Activated CD8-positive, alpha-beta memory T cell treated with anti-CD3 and anti-CD28 coated beads, Interleukin-2, amount 50 U/mL, for 24 hours (primary cell): ENCODE data around the gene DOK3.
"Not testable (repeated sequence)": the region's sequence is repeated elsewhere in the genome, so short reads cannot be mapped to it uniquely, and the experiment has no call there.

Experiments
- DNase-seq: peaks from one replicate; pipeline ENCODE4 v3.0.0-alpha.2; 2020; ENCODE audit errors: extremely low read depth

Gene DOK3

GRCh38 chr5:177535125-177535524 lies 25.5 kb upstream of the DOK3 start:
- DNase-seq = no peak

DNA sequence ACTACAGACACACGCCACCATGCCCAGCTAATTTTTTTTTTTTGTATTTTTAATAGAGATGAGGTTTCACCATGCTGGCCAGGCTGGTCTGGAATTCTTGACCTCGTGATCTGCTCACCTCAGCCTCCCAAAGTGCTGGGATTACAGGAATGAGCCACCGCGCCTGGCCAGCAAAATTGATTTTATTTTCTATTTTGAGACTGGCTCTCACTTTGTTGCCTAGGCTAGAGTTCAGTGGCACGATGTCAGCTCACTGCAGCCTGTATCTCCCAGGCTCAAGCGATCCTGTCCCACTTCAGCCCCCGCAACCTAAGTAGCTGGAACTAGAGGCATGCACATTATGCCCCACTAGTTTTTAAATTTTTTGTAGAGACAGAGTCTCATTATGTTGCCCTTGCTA lies 24.8 kb upstream of the DOK3 start:
- not testable (repeated sequence) for DNase-seq

- DNase-seq = no peak
Observed at GRCh38 chr5:177531209-177531940, 21.7 kb upstream of the DOK3 start.

DNA sequence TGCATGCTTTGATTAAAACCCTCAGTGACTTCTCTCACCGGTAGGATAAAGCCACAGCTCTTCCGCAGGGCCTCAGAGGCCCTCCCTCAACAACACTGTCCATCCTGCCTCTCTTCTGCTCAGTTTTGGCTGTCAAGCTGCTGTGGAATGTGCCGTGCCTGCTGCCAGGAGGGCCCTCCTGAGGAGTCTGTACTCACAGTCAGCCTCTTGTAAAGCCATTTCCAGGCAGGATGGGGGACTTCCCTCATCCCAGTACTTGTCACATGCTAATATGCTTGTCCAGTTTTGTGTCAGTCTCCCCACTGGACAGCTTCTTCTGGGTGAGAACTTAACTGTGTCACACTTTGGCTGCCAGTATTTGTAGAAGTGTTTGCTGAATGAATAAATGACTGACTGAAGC lies 21.0 kb upstream of the DOK3 start:
- DNase-seq = no peak

GRCh38 chr5:177529247-177530203 lies 19.9 kb upstream of the DOK3 start:
- no peak for DNase-seq

DNA sequence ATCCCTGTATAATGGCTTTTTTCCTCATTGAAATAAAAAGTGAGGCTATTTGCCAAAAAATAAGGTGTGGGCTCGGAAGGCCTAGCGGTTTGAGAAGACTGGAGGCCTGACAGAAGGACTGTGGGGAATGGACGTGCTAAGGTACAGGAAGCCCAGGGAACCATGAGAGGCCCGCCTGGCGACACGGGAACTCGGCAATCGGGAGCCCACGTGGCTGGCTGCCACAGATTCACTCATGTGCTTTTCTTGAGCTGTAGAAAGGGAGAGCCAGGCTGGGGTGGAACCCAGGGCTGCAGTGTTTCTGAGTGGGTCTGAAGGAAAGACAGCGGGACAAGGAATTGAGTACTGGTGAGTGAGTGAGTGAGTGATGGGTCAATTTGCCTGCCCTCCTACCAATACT lies 19.0 kb upstream of the DOK3 start:
- no peak for DNase-seq

DNA sequence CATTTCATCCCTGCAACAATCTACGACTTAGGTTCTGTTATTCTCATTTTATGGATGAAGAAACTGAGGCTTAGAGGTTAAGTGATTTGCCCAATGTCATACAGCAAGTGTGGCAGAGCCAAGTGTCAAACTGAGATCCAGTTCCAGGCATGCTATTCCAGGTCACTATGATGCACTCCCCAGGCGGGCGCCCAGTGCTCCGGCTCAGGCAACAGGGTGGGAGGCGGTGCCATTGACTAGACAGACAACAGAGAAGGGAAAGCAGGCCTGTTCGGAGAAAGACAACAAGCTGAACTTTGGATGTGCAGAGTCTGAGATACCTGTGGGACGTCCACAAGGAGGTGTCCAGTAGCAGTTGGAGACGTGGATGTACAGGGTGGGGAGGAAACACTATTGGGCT lies 18.0 kb upstream of the DOK3 start:
- DNase-seq = no peak

DNA sequence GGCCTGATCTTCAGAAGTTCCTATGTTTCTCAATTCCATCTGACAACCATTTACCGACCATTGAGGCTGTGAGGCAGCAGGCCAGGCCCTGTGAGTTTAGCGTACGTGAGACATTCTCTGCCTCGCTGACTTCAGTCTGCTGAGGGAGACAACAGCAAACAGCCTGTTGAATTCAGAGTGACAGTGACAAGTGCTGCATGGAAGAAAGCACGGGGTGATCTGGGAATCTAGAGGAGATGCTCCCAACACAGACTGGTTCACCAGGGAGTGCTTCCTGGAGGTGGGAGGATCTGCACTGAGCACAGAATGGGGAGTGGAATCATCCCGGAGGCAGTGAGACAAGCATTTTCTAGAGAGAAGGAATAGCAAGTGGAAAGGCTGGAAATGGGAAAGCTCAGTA lies 17.2 kb upstream of the DOK3 start:
- DNase-seq = no peak

DNA sequence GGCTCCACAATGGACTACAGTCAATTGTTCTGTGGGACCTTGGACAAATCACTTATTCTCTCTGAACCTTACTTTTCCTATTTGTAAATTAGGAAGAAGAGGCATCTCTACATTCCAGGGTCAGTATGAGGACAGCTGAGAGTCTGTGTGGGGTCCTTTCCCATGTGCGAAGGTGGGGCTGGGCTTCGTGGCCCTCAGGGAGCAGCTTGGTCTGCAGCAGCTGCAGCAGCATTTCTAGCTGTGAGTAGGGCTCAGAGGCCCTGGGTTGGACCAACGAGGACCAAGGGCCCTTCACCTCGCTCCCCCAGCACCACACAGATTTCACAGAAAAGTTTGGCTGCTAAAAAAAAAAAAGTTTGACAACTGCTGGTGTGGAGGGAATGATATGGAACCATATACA lies 16.6 kb upstream of the DOK3 start:
- DNase-seq = no peak

DNA sequence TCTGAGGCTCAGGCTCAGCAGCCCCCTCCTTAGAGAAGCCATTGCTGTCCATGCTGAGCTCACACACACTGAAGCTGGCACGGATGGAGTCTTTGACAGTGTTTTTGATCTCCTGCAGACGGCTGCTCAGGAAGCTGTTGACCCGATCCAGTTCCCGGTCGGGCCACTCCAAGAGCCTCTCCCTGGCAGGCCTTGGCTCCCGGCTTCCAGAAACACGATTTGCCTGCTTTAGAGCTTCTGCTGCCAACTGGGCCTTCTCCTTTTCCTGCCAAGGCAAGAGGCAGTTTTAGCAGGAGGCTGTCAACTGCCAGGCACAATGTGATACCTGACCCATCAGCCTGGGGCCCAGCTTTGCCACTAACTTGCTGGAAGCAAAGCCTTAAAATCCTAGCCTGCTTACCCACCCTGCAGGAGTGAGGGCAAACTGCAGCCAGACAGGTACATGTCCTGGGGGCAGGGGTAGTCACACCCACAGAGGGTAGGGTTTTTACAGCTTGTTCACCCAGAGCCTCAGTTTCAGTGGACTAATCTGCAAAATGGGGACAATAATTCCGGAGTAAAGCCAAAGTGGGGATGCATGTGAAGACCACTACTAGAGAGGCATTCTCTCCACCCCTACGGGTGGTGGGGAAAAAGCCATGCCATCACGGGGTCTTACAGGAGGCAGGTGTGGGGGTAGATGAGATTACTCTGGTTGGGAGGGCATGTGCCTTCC lies 15.5 kb upstream of the DOK3 start:
- DNase-seq = no peak

- DNase-seq = no peak
Observed at GRCh38 chr5:177524539-177524900, 14.9 kb upstream of the DOK3 start.

DNA sequence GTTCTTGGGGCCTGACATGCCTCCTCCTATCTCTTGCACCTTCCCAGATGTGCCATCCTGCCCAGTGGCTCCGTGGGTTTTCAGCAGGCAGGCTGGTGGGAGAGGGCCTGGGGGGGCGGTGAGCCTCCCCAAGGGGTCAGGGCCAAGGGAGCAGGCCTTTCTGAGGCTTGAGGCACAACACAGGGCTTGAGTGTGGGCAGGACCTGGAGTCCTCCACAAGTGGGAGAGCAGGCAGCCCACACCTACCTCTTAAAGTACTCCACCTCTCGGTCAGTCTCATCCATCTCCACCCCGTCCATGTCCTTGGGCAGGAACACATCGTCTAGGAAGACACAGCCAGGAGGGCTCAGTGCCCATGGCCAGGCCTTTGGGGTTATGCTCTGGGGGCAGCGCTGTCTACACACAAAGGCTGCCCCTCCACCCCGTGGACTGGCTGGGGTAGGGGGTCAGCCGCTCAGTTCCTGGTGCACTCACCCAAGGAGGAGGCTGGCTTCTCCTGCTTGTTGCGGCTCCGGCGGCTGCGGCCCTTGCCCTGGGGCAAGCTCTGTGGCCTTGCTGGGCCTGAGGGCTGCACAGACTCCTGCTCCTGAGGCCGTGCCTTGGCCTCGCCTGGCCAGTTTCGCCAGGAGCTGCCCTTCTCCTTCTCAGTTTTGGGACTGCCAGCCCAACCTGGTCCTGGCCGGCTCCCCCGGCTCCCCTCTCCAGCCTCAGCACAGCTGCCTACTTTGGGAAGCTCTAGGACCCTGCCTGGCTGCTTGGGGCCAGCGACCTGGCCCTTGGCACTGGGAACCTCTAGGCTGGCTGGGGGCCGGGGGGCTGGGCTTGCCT lies 14.3 kb upstream of the DOK3 start:
- DNase-seq = no peak

- DNase-seq = no peak
Observed at GRCh38 chr5:177520916-177521513, 11.4 kb upstream of the DOK3 start.

GRCh38 chr5:177520271-177520670 lies 10.6 kb upstream of the DOK3 start:
- no peak for DNase-seq

GRCh38 chr5:177519463-177520235 lies 10.0 kb upstream of the DOK3 start:
- DNase-seq = no peak

- DNase-seq = peak; percentile 91
Observed at GRCh38 chr5:177516601-177517568, 7.3 kb upstream of the DOK3 start, which contains the start of gene DDX41. DDX41 (minus strand) TSS chr5:177516961; CDS start chr5:177516945, 16 bp downstream.

GRCh38 chr5:177515580-177515979 lies 6.0 kb upstream of the DOK3 start:
- no peak for DNase-seq

DNA sequence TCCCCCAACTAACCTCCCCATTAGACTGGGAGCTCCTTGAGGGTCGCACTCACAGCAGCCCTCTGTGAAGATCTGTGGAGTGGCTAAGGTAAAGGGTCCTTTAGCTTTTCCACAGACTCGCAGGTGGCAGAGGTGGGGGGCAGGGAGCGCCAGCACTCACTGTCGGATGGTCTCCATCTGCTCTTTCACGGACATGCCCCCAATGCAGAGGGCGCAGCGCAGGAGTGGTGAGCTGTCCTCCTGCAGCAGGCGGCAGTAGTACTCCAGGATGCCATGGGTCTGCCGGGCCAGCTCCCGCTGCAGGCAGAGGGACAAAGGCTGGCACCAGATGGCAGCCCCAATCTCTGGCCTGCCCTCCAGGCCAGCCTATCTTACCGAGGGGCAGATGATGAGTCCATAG lies 4.9 kb upstream of the DOK3 start:
- DNase-seq = no peak

GRCh38 chr5:177513500-177513899 lies 3.9 kb upstream of the DOK3 start:
- DNase-seq = no peak
